HG02852 (cell line): ENCODE data around the gene NPIPB6.

Source experiments
- ATAC-seq: cut with Tn5 transposase; IDR thresholded peaks from one replicate; pipeline ENCODE4 v1.9.1; 2021; ENCODE audit warnings: mild to moderate bottlenecking, moderate library complexity; ENCODE audit not compliant: unreplicated experiment

NPIPB6 gene

DNA sequence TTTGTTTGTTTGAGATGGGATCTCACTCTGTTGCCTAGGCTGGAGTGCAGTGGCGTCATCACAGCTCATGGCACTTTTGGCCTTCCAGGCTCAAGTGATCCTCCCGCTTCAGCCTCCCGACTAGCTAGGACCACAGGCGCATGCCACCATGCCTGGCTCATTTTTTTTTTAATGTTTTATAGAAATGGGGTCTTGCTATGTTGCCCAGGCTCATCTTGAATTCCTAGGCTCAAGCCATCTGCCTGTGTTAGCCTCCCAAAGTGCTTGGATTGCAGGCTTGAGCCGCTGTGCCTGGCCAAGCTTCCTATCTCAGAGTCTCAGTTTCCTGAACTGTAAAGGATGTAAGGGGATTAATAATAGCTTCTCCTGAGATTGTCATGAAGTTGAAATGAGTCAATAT lies 63.0 kb downstream of the NPIPB6 start:
- ATAC-seq = no peak

DNA sequence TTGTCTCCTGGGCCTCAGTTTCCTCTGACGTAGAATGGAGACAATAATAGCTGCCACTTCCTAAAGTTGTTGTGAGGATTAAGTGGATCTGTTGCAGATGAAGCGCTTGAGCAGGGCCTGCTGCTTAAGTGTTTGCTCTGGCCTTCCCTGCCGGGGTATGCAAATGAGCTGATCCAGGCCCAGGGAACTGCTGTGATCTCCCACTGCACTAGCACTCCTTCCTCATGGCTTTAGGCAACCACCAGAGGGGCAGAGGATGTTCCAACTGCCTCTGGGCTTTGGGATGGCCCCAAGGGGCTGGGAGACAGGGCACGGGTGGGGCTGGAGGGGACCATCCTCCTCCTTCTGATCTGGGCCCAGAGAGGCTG lies 64.8 kb downstream of the NPIPB6 start:
- no peak for ATAC-seq

DNA sequence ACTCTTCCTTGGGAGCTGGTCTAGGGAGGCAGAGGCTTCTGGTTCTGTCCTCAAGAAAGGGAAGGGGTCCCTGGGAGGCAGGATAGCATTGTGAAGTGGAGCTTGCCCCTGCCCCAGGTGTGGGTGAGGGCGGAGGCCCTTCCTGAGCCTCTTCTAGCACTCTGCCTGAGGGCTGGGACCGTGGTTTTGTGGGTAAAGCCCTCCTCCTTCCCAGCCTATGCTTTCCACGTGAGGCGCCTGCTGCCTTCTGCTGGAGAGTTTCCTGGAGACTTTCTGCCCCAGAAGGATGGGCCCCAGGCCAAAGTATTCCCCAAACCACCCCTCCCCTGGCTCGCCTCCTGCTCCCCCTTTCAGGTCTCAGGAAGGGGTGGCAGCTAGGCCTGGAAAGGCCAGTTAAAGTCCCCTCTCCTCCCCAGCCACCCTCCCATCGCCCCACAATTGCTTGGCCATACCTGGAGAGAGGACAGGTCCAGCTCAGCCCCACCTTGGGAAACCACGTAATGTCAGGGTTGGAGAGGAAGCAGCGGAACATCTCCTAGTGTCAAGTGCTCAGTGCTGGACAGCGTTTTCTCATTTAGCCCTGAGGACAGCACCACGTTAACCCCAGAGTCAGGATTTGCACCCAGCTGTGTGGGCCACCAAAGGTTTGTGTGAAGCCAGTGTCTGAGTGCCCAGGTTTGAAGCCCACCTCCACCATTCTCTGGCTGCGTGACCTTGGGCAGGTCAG lies 65.4 kb downstream of the NPIPB6 start:
- ATAC-seq = no peak

DNA sequence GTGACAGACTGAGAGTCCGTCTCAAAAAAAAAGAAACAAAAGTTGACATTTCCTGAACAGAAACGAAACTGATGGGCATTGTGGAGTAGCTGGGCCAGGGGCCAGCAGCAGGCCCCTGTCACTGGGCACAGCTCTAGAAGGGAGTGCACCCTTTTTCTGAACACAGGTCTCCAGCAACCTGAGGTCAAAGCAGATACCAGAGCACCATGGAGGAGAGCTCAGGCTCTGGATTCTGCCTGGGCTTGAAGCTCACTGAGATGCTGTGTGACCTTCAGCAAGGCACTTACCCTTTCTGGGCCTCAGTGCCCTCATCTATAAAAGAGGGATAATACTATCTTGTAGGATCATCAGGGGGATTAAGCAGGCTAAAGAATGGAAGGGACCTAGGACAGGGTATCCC lies 66.0 kb downstream of the NPIPB6 start:
- ATAC-seq = no peak

DNA sequence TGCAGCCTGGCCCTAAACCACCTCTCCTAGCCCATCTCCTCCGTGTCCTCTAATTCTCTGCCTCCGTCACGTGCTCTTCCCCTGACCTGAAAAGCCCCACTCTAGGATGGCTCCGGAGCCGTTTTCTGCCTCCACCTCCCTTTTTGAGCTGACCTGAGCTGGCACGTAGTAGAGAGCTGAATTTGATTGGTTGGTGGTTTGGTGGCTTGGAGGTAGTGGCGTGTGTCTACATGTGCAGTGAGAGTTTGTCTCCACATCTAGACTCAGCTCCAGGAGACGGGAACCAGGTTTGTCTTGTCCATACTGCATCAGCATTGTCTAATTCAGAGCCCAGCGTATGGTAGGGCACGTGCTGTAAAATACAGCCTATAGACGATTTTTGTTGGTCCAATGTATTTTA lies 68.0 kb downstream of the NPIPB6 start:
- no peak for ATAC-seq

DNA sequence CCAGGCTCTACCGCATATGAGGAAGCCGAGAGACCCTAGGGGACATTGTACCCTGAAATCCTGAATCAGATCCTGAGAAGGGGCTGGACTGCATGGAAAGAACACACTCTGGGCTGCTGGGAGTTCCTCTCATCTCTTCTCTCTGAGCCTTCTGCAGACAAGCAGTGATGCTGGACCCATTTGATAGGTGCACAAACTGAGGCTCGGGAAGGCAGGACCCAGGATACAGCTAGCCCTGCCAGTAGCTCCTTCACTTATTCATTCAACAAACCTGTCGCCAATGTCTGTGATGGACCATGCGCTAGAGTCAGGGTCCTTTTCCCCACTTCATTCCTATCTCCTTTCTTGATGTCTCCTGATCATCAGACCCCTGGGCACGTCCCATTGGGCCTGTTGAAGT lies 69.1 kb downstream of the NPIPB6 start:
- no peak for ATAC-seq

DNA sequence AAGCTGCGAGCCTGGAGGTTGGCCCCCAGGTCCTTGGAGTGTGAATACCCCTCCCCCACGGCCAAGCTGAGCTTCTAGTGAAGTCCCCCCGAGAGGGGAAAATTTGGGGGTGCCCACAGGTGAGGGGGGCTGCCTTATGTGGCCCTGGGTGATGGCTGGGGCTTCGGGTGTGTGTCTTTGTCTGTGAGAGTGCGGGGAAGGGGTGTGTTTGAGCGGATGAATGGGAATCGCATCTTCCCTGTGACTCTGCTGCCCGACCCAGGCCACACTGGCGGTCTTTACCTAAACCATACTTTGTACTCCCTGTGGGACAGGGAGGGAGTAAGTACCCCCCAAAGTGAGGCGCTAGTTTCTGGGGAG lies 69.7 kb downstream of the NPIPB6 start:
- no peak for ATAC-seq

DNA sequence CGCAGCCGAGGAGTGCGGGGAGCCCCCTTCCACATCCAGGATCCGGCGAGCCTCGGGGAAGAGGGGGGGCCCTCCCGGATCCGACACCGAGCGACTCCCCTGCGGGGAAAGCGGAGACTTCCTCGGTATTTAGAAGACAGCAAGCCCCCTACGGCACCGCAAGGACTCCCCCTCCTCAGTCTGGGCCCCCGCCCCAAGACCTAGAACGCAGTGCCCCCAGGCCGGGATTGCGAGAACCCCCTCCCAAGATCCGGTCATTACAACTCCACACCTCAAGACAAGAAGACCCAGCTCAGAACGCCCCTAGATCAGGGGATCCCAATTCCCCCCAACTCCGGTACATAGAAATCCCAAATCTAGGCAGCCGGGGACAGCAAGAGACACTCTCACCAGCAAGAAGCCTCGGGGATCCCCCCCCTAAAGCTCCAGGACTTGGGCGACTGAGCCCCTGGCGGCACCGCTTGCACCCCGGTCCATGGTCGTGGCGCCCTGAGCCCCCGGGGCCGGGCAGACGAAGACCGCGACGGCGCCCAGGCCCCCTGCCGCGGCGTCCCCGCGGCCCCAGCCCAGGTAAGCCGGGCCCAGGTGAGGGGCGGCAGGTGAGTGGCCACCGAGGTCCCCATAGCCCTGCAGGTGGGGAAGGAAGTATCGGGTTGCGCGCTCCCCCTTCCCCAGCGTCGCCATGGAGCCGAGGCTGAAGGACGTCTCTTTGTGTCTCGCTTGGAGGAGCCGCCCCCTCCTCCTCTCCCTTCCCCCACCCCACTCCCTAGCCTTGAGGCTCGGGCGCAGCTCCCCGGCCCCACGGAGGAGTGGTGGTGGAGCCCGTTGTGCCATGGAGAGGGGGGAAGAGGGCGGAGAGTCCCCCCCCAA lies 70.3 kb downstream of the NPIPB6 start:
- no peak for ATAC-seq
